Measurements from ENCODE around the gene PTGR2.
A peak's percentile ranks its signal among the peaks of the same experiment; 100 is the strongest.
"Not testable (repeated sequence)": the region's sequence is repeated elsewhere in the genome, so short reads cannot be mapped to it uniquely, and the experiment has no call there.

The PTGR2 gene

DNA sequence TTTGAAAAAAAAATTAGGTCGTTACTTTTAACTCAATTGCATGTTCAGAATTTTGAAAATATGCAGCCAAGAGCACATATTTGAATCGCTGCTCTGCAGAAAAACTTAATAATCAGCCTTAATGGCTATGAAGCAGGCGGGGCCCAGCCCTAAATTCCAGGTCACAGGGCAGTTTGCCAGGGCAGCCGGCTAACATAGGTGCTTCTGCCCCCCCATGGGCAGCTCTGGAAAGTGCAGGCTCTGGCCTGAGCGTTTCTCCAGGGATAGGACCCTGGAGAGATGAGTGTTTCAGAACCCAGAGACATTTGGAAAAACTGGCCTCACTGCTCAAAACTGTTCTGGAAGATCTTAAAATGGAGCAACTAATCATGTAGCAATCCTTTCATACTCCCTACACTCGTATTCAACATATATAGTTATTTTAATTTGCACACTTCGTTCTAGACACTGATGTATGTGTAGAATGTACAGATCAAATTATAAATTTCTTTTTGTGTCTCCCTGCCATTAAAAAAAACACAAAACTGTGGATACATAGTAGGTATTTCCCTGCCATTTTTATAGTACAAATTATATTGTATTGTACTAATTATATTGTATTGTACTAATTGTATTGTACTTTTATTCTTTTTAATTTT, 26.0 kb upstream of the PTGR2 start:
- Histone ChIP-seq H3K27me3 (ENCODE audit: insufficient read depth, poor library complexity, severe bottlenecking) (no peaks in the 10 kb centered on the region), H3K4me3 (replicated peaks; ENCODE audit: insufficient read depth, low read length) (no peak overlapping the region), H3K27ac (replicated peaks) (no peak overlapping the region)
- TF ChIP-seq POLR2AphosphoS5 (IDR thresholded peaks at IDR 0.05; ENCODE audit: low read depth) (no peak), GABPA (IDR thresholded peaks at IDR 0.05; ENCODE audit: low read depth) (no peak), SPI1 (IDR thresholded peaks at IDR 0.05; ENCODE audit: borderline replicate concordance, low read depth) (no peak)
- TF ChIP-seq, protein P1, sequence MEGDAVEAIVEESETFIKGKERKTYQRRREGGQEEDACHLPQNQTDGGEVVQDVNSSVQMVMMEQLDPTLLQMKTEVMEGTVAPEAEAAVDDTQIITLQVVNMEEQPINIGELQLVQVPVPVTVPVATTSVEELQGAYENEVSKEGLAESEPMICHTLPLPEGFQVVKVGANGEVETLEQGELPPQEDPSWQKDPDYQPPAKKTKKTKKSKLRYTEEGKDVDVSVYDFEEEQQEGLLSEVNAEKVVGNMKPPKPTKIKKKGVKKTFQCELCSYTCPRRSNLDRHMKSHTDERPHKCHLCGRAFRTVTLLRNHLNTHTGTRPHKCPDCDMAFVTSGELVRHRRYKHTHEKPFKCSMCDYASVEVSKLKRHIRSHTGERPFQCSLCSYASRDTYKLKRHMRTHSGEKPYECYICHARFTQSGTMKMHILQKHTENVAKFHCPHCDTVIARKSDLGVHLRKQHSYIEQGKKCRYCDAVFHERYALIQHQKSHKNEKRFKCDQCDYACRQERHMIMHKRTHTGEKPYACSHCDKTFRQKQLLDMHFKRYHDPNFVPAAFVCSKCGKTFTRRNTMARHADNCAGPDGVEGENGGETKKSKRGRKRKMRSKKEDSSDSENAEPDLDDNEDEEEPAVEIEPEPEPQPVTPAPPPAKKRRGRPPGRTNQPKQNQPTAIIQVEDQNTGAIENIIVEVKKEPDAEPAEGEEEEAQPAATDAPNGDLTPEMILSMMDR (IDR thresholded peaks at IDR 0.05; ENCODE audit: insufficient read depth, low read length) = no peak
- TF ChIP-seq, protein P2, sequence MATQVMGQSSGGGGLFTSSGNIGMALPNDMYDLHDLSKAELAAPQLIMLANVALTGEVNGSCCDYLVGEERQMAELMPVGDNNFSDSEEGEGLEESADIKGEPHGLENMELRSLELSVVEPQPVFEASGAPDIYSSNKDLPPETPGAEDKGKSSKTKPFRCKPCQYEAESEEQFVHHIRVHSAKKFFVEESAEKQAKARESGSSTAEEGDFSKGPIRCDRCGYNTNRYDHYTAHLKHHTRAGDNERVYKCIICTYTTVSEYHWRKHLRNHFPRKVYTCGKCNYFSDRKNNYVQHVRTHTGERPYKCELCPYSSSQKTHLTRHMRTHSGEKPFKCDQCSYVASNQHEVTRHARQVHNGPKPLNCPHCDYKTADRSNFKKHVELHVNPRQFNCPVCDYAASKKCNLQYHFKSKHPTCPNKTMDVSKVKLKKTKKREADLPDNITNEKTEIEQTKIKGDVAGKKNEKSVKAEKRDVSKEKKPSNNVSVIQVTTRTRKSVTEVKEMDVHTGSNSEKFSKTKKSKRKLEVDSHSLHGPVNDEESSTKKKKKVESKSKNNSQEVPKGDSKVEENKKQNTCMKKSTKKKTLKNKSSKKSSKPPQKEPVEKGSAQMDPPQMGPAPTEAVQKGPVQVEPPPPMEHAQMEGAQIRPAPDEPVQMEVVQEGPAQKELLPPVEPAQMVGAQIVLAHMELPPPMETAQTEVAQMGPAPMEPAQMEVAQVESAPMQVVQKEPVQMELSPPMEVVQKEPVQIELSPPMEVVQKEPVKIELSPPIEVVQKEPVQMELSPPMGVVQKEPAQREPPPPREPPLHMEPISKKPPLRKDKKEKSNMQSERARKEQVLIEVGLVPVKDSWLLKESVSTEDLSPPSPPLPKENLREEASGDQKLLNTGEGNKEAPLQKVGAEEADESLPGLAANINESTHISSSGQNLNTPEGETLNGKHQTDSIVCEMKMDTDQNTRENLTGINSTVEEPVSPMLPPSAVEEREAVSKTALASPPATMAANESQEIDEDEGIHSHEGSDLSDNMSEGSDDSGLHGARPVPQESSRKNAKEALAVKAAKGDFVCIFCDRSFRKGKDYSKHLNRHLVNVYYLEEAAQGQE (IDR thresholded peaks at IDR 0.05; ENCODE audit: insufficient replicate concordance, low read depth) = no peak
- DNase-seq (ENCODE audit: low read depth in 1 of 2, low spot score in 1 of 2) = peak; percentile 36 to 67

DNA sequence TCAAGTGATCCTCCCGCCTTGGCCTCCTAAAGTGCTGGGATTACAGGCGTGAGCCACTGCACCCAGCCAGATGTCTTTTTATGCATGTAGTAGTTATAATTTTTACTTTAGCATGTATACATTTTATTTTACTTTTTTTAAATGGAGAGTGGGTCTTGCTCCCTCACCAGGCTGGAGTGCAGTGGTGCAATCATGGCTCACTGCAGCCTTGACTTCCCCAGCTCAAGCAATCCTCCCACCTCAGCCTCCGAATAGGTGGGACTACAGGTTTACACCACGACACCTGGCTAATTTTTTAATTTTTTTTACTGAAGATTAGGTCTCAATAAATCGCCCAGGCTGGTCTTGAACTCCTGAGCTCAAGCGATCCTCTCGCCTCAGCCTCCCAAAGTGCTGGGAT, 24.4 kb upstream of the PTGR2 start:
- not testable (repeated sequence) for H3K4me3 ChIP-seq (replicated peaks; ENCODE audit: insufficient read depth, low read length); H3K27ac ChIP-seq (replicated peaks); DNase-seq (ENCODE audit: low read depth in 1 of 2, low spot score in 1 of 2); H3K27me3 ChIP-seq (ENCODE audit: insufficient read depth, poor library complexity, severe bottlenecking)

DNA sequence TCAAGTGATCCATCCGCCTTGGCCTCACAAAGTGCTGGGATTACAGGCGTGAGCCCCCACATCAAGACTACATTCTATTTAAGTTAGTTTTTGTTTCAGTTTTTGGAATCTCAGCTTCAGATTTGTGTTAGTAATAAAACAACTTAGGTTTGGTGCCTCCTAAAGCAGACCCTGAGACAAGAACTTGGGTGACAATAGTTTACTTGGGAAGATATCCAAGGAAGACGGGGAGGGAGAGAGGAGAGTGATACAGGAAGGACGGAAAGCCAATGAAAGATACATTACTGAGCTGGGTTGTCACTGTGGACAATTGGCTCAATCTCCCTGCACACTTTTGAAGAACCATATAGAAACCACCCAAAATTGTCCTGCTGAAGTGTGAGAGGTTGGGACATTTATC, 22.6 kb upstream of the PTGR2 start:
- DNase-seq (ENCODE audit: low read depth in 1 of 2, low spot score in 1 of 2) = no peak
- H3K27me3 ChIP-seq (ENCODE audit: insufficient read depth, poor library complexity, severe bottlenecking) = no peaks in the 10 kb centered on the region
- TF ChIP-seq POLR2AphosphoS5 (IDR thresholded peaks at IDR 0.05; ENCODE audit: low read depth) (no peak), SPI1 (IDR thresholded peaks at IDR 0.05; ENCODE audit: borderline replicate concordance, low read depth) (no peak), GABPA (IDR thresholded peaks at IDR 0.05; ENCODE audit: low read depth) (no peak)
- TF ChIP-seq, protein P1 (IDR thresholded peaks at IDR 0.05; ENCODE audit: insufficient read depth, low read length) = no peak
- TF ChIP-seq, protein P2 (IDR thresholded peaks at IDR 0.05; ENCODE audit: insufficient replicate concordance, low read depth) = no peak
- H3K27ac ChIP-seq (replicated peaks) = no peak overlapping the region
- H3K4me3 ChIP-seq (replicated peaks; ENCODE audit: insufficient read depth, low read length) = no peak overlapping the region

DNA sequence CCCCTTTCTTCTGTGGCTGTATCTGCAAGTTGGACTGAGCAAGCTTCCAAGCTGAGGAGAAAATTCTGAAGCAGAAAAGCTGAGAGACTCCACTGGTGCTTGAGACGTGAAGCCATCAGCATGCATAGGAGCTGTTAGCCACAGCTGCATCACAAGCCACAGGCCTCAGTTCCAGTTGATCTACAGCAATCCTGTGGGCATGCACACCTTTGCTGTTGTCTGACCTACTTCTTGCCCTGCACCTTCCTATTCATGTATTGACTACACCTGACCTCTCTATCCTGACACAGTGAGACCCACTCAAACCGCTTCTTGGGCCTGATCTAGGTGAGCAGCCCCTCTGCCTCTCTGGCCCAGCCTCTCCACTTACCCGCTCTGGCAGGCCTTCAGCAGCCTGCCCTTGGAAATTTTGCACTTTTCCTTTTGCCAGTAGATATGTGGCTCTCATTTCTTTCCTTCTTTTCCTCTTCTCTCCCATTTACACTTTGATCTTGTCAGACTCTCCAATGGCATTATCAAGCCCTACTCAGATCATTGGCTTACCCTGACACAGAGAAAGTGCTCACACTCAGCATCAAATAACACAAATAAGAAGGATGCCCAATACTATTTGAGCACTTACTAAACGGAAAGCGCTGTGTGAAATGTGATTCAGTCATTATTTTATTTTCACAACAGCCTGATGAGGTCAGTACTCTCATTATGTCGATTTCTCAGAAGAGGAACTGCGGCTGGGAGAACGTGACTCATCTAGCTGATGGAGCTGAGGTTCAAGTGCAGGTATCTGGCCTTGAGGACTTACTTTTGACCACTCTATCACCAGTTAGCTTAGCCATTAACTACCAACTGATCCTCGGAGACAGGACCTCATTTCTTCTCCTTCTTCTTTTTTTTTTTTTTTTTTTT, 21.9 kb upstream of the PTGR2 start:
- Histone ChIP-seq H3K27me3 (ENCODE audit: insufficient read depth, poor library complexity, severe bottlenecking) (no peaks in the 10 kb centered on the region), H3K4me3 (replicated peaks; ENCODE audit: insufficient read depth, low read length) (no peak overlapping the region), H3K27ac (replicated peaks) (no peak overlapping the region)
- peak in 1 of 2 experiments; percentile 50 for DNase-seq (ENCODE audit: low read depth in 1 of 2, low spot score in 1 of 2)
- TF ChIP-seq, protein P2 (IDR thresholded peaks at IDR 0.05; ENCODE audit: insufficient replicate concordance, low read depth) = no peak
- TF ChIP-seq GABPA (IDR thresholded peaks at IDR 0.05; ENCODE audit: low read depth) (no peak), POLR2AphosphoS5 (IDR thresholded peaks at IDR 0.05; ENCODE audit: low read depth) (no peak), SPI1 (IDR thresholded peaks at IDR 0.05; ENCODE audit: borderline replicate concordance, low read depth) (peak; percentile 82; the same call in 1 of the 2 replicates)
- TF ChIP-seq, protein P1 (IDR thresholded peaks at IDR 0.05; ENCODE audit: insufficient read depth, low read length) = no peak
